ENCODE results near the gene GSTM2.
"Not testable (repeated sequence)": the region's sequence is repeated elsewhere in the genome, so short reads cannot be mapped to it uniquely, and the experiment has no call there.

Gene GSTM2

GRCh38 chr1:109677459-109677858, 9.6 kb downstream of the GSTM2 start:
- DNase-seq (ENCODE audit: low spot score), result no peak
- TF ChIP-seq, protein P1, sequence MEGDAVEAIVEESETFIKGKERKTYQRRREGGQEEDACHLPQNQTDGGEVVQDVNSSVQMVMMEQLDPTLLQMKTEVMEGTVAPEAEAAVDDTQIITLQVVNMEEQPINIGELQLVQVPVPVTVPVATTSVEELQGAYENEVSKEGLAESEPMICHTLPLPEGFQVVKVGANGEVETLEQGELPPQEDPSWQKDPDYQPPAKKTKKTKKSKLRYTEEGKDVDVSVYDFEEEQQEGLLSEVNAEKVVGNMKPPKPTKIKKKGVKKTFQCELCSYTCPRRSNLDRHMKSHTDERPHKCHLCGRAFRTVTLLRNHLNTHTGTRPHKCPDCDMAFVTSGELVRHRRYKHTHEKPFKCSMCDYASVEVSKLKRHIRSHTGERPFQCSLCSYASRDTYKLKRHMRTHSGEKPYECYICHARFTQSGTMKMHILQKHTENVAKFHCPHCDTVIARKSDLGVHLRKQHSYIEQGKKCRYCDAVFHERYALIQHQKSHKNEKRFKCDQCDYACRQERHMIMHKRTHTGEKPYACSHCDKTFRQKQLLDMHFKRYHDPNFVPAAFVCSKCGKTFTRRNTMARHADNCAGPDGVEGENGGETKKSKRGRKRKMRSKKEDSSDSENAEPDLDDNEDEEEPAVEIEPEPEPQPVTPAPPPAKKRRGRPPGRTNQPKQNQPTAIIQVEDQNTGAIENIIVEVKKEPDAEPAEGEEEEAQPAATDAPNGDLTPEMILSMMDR (IDR thresholded peaks at IDR 0.05; ENCODE audit: borderline replicate concordance, control extremely low read depth, extremely low read depth, insufficient read depth, missing control alignments), result no peak
- in situ Hi-C loops (cut with MboI; ENCODE audit: low sequenced_read_pairs, unreplicated experiment), result no loop called here

GRCh38 chr1:109678637-109679036, 10.8 kb downstream of the GSTM2 start:
- in situ Hi-C loops (cut with MboI; ENCODE audit: low sequenced_read_pairs, unreplicated experiment), result not testable (repeated sequence)

GRCh38 chr1:109684777-109685176, 16.9 kb downstream of the GSTM2 start:
- DNase-seq (ENCODE audit: low spot score); in situ Hi-C loops (cut with MboI; ENCODE audit: low sequenced_read_pairs, unreplicated experiment): not testable (repeated sequence)

More at GRCh38 chr1:109678637-109679036, 10.8 kb downstream of the GSTM2 start:
- DNase-seq (ENCODE audit: low spot score), result not testable (repeated sequence)

GRCh38 chr1:109685399-109685798, 17.5 kb downstream of the GSTM2 start:
- in situ Hi-C loops (cut with MboI; ENCODE audit: low sequenced_read_pairs, unreplicated experiment); DNase-seq (ENCODE audit: low spot score): not testable (repeated sequence)

- DNase-seq (ENCODE audit: low spot score); in situ Hi-C loops (cut with MboI; ENCODE audit: low sequenced_read_pairs, unreplicated experiment): not testable (repeated sequence)
These were observed 18.0 kb downstream of the GSTM2 start for GRCh38 chr1:109685890-109686289.

DNA sequence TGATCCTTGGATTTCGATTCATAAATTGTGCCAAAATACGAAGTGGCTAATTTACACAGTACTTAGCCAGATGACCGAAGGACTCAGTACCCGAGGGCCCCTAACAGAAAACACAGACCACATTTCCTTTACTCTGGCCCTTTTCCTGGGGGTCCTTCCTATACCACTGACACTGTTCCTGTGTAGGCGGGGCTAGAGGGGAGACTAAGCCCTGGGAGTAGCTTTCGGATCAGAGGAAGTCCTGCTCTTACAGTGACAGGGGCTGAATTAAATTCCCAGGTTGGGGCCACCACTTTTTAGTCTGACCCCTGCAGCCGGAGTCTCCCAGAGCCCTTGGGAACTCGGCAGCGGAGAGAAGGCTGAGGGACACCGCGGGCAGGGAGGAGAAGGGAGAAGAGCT, 19.3 kb downstream of the GSTM2 start:
- DNase-seq (ENCODE audit: low spot score); in situ Hi-C loops (cut with MboI; ENCODE audit: low sequenced_read_pairs, unreplicated experiment): not testable (repeated sequence)

DNA sequence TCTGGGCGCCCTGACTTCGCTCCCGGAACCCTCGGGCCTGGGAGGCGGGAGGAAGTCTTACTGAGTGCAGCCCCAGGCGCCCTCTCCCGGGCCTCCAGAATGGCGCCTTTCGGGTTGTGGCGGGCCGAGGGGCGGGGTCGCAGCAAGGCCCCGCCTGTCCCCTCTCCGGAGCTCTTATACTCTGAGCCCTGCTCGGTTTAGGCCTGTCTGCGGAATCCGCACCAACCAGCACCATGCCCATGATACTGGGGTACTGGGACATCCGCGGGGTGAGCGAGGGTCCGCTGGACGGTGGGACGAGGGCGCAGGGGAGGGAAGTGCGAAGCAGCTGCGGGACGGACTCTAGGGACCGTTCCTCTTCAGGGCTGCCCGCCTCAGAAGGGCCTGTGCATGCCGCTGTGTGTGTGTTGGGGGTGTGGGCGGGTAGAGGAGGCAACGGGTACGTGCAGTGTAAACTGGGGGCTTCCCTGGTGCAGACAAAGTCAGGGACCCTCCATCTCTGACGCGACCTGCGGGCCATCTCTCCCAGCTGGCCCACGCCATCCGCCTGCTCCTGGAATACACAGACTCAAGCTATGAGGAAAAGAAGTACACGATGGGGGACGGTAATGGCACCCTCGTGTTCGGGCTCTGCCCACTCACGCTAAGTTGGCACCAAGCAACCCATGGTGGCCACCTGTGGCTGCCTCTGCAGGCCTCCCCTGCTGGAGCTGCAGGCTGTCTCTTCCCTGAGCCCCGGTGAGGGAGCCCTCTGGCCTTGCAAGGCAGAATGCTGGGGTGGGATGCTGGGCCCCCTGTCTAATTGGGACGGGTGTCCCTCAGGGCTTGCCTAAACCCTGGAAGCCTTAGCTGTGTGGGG, 20.0 kb downstream of the GSTM2 start, which contains the start of gene GSTM1:
GSTM1 (plus strand) TSS at position 177 of the 859 bp plus-strand sequence; CDS start at position 234, 57 bp downstream.
- DNase-seq (ENCODE audit: low spot score), result no peak
- in situ Hi-C loops (cut with MboI; ENCODE audit: low sequenced_read_pairs, unreplicated experiment), result no loop called here

DNA sequence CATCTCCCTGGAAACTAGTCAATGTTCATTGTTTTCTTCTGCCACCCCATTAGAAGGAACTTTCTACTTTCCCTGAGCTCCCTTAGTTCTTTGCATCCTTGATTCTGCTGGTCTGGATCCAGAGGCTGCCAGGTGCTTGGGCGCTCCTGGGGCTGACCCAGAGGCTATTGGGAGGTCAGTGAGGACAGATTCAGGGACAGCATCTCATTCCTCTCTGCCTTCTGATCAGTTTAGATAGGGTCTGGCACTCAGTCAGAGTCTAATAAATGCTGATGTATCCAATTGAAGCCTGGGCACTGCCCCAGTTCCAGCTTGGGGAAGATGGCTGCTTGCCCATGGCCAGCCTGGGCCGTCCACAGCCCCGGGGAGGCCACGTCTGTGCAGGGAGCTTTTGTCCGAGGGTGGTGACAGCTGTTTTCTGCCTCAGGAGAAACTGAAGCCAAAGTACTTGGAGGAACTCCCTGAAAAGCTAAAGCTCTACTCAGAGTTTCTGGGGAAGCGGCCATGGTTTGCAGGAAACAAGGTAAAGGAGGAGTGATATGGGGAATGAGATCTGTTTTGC, 22.1 kb downstream of the GSTM2 start:
- in situ Hi-C loops (cut with MboI; ENCODE audit: low sequenced_read_pairs, unreplicated experiment), result no loop called here
- TF ChIP-seq, protein P1 (IDR thresholded peaks at IDR 0.05; ENCODE audit: borderline replicate concordance, control extremely low read depth, extremely low read depth, insufficient read depth, missing control alignments), result no peak
- DNase-seq (ENCODE audit: low spot score), result no peak

More for the DNA sequence above, 20.0 kb downstream of the GSTM2 start, which contains the start of gene GSTM1:
- TF ChIP-seq, protein P1 (IDR thresholded peaks at IDR 0.05; ENCODE audit: borderline replicate concordance, control extremely low read depth, extremely low read depth, insufficient read depth, missing control alignments), result no peak

- in situ Hi-C loops (cut with MboI; ENCODE audit: low sequenced_read_pairs, unreplicated experiment), result no loop called here
- TF ChIP-seq, protein P1 (IDR thresholded peaks at IDR 0.05; ENCODE audit: borderline replicate concordance, control extremely low read depth, extremely low read depth, insufficient read depth, missing control alignments), result no peak
- no peak for DNase-seq (ENCODE audit: low spot score)
These were observed 23.9 kb downstream of the GSTM2 start for GRCh38 chr1:109691759-109692158.

- DNase-seq (ENCODE audit: low spot score); in situ Hi-C loops (cut with MboI; ENCODE audit: low sequenced_read_pairs, unreplicated experiment): not testable (repeated sequence)
These were observed 26.5 kb downstream of the GSTM2 start for GRCh38 chr1:109694400-109694799.

GRCh38 chr1:109695138-109695537, 27.3 kb downstream of the GSTM2 start:
- in situ Hi-C loops (cut with MboI; ENCODE audit: low sequenced_read_pairs, unreplicated experiment); DNase-seq (ENCODE audit: low spot score): not testable (repeated sequence)
